ENCODE results near the gene MED15.

Gene MED15

GRCh38 chr22:20483771-20484170 is 23.6 kb upstream of the MED15 start:
- TF ChIP-seq CTCF (IDR thresholded peaks at IDR 0.05), result no peak
- Histone ChIP-seq H3K9me3 (ENCODE audit: control insufficient read depth, low read length) (no peaks in the 10 kb centered on the region), H3K27ac (no peak overlapping the region), H3K79me2 (peaks cover 2% of the 10 kb centered on the region), H2AFZ (no peak overlapping the region), H3K4me3 (ENCODE audit: low read depth, low read length) (no peak overlapping the region), H3K4me2 (ENCODE audit: low read length) (no peak overlapping the region), H3K4me1 (no peaks in the 10 kb centered on the region), H3K36me3 (ENCODE audit: control insufficient read depth, insufficient read depth, low read length) (no peaks in the 10 kb centered on the region), H3K9ac (no peak overlapping the region), H3K27me3 (ENCODE audit: control insufficient read depth, insufficient read depth, low read length) (no peaks in the 10 kb centered on the region)

- Histone ChIP-seq H3K4me3 (ENCODE audit: low read depth, low read length) (no peak overlapping the region), H3K36me3 (ENCODE audit: control insufficient read depth, insufficient read depth, low read length) (no peaks in the 10 kb centered on the region), H3K27me3 (ENCODE audit: control insufficient read depth, insufficient read depth, low read length) (no peaks in the 10 kb centered on the region), H3K9me3 (ENCODE audit: control insufficient read depth, low read length) (no peaks in the 10 kb centered on the region), H3K79me2 (peaks cover 2% of the 10 kb centered on the region), H3K27ac (no peak overlapping the region), H3K4me2 (ENCODE audit: low read length) (no peak overlapping the region), H3K4me1 (no peaks in the 10 kb centered on the region), H3K9ac (no peak overlapping the region), H2AFZ (no peak overlapping the region)
- TF ChIP-seq CTCF (IDR thresholded peaks at IDR 0.05), result no peak
Measured at GRCh38 chr22:20484948-20485683, 22.3 kb upstream of the MED15 start.

- no peak for TF ChIP-seq CTCF (IDR thresholded peaks at IDR 0.05)
- Histone ChIP-seq H2AFZ (no peak overlapping the region), H3K27ac (no peak overlapping the region), H3K4me2 (ENCODE audit: low read length) (no peak overlapping the region), H3K9ac (no peak overlapping the region), H3K27me3 (ENCODE audit: control insufficient read depth, insufficient read depth, low read length) (no peaks in the 10 kb centered on the region), H3K79me2 (peaks cover 2% of the 10 kb centered on the region), H3K4me3 (ENCODE audit: low read depth, low read length) (no peak overlapping the region), H3K9me3 (ENCODE audit: control insufficient read depth, low read length) (no peaks in the 10 kb centered on the region), H3K36me3 (ENCODE audit: control insufficient read depth, insufficient read depth, low read length) (no peaks in the 10 kb centered on the region), H3K4me1 (no peaks in the 10 kb centered on the region)
Measured at GRCh38 chr22:20486229-20486628, 21.2 kb upstream of the MED15 start.

GRCh38 chr22:20487715-20488114 is 19.7 kb upstream of the MED15 start:
- Histone ChIP-seq H3K27me3 (ENCODE audit: control insufficient read depth, insufficient read depth, low read length) (no peaks in the 10 kb centered on the region), H3K4me3 (ENCODE audit: low read depth, low read length) (no peak overlapping the region), H3K9ac (no peak overlapping the region), H3K4me1 (no peaks in the 10 kb centered on the region), H2AFZ (no peak overlapping the region), H3K36me3 (ENCODE audit: control insufficient read depth, insufficient read depth, low read length) (no peaks in the 10 kb centered on the region), H3K4me2 (ENCODE audit: low read length) (no peak overlapping the region), H3K27ac (no peak overlapping the region), H3K9me3 (ENCODE audit: control insufficient read depth, low read length) (no peaks in the 10 kb centered on the region), H3K79me2 (peaks cover 2% of the 10 kb centered on the region)
- no peak for TF ChIP-seq CTCF (IDR thresholded peaks at IDR 0.05)

GRCh38 chr22:20488946-20489345 is 18.5 kb upstream of the MED15 start:
- no peaks in the 10 kb centered on the region for H3K27me3 ChIP-seq (ENCODE audit: control insufficient read depth, insufficient read depth, low read length)
- H3K9ac ChIP-seq, result no peak overlapping the region
- H2AFZ ChIP-seq, result no peak overlapping the region
- no peaks in the 10 kb centered on the region for H3K9me3 ChIP-seq (ENCODE audit: control insufficient read depth, low read length)
- H3K36me3 ChIP-seq (ENCODE audit: control insufficient read depth, insufficient read depth, low read length), result no peaks in the 10 kb centered on the region
- no peak overlapping the region for H3K4me2 ChIP-seq (ENCODE audit: low read length)
- H3K79me2 ChIP-seq, result peaks cover 2% of the 10 kb centered on the region
- no peak for TF ChIP-seq CTCF (IDR thresholded peaks at IDR 0.05)
- no peaks in the 10 kb centered on the region for H3K4me1 ChIP-seq
- H3K27ac ChIP-seq, result no peak overlapping the region
- no peak overlapping the region for H3K4me3 ChIP-seq (ENCODE audit: low read depth, low read length)
